Activated CD4-positive, alpha-beta T cell treated with anti-CD3 and anti-CD28 coated beads for 36 hours (primary cell): ENCODE data around the gene OSBP. TPM values are rescaled to one million over a fixed set of nuclear protein-coding genes. Genes with fewer than 3 reads are reported as not detected.
"Not testable (repeated sequence)": the region's sequence is repeated elsewhere in the genome, so short reads cannot be mapped to it uniquely, and the experiment has no call there.

Source experiments
- ATAC-seq: fragments of 200-7000 bp; cut with Tn5 transposase; one replicate; pipeline ENCODE4 v1.10.0; 2021; ENCODE audit warnings: mild to moderate bottlenecking, moderate library complexity
- CTCF ChIA-PET: fragments of 350-600 bp; sonication (Branson Sonifier 250); formaldehyde crosslinking; loops from one replicate; lab custom pipeline; 2021; ENCODE audit warnings: antibody characterized with exemption; lab: Charles Lee
- POLR2A ChIA-PET: fragments of 350-600 bp; sonication (Branson Sonifier 250); formaldehyde crosslinking; loops from one replicate; lab custom pipeline; 2021; ENCODE audit warnings: antibody characterized with exemption, inconsistent platforms; lab: Charles Lee
- DNase-seq: peaks from one replicate; pipeline ENCODE4 v3.0.0-alpha.2; 2020
- H3K27ac Mint-ChIP-seq: one replicate; pipeline ENCODE4 v1.8.0; 2021; ENCODE audit warnings: mixed read lengths
- H3K27me3 Mint-ChIP-seq: one replicate; pipeline ENCODE4 v1.8.0; 2021; ENCODE audit warnings: mixed read lengths
- H3K36me3 Mint-ChIP-seq: one replicate; pipeline ENCODE4 v1.8.0; 2021; ENCODE audit warnings: low read depth, mixed read lengths
- H3K4me1 Mint-ChIP-seq: one replicate; pipeline ENCODE4 v1.8.0; 2021; ENCODE audit warnings: mixed read lengths
- H3K4me3 Mint-ChIP-seq: one replicate; pipeline ENCODE4 v1.8.0; 2021; ENCODE audit warnings: mild to moderate bottlenecking, moderate library complexity, mixed read lengths
- H3K9me3 Mint-ChIP-seq: one replicate; pipeline ENCODE4 v1.8.0; 2021; ENCODE audit warnings: low read depth, mixed read lengths
- intact Hi-C, 2 experiments: fragments of 100-400 bp; cut with DNase I in 1 of 2; cut with micrococcal nuclease in 1 of 2; formaldehyde crosslinking; loops; one replicate each; pipeline versions ENCODE4 v1.14.2 to v1.15.1; 2022 to 2024; cut with DNase I, micrococcal nuclease
- total RNA-seq, 2 experiments: library from RNA; stranded (reverse); gene quantifications; one replicate each; pipeline ENCODE4 v1.2.3, GENCODE V29; 2021

The OSBP gene
- total RNA-seq, 2 experiments from 2014 or later = 37.9 to 44.2 TPM

DNA sequence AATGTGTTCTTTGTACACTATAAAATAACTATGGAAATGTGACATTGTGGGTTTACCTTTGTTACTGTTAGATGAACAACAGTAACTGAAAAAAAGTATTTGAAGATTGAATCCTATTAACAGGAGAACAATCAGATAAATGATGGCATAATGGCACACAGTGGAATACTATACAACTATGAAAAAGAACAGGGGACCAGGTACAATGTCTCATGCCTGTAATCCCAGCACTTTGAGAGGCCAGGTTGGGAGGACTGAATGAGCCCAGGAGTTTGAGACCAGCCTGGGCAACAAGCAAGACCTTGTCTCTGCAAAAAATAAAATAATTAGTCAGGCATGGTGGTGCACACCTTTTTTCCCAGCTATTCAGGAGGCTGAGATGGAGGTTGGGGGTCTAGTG lies 14.4 kb upstream of the OSBP start:
- POLR2A ChIA-PET = interaction anchor here (0.7 kb wide), 1 partner anchor 15 kb away, joined by 3 read pairs; no protein-coding TSS in a partner anchor
- no peak for ATAC-seq
- CTCF ChIA-PET = interaction anchor here (1.2 kb wide), 1 partner anchor 52 kb away, joined by 3 read pairs; no protein-coding TSS in a partner anchor

DNA sequence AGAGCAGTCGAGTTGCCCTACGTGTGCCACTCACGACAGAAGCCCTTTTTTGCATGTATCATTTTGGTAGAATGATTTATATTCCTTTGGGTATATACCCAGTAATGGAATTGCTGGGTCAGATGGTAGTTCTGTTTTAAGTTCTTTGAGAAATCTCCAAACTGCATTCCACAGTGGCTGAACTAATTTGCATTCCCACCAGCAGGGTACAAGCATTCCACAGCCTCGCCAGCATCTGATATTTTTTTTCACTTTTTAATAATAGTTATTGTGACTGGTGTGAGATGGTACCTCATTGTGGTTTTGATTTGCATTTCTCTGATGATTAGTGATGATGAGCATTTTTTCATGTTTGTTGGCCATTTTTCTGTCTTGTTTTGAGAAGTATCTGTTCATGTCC lies 11.4 kb upstream of the OSBP start:
- intact Hi-C loops, H3K4me3 Mint-ChIP-seq, DNase-seq, H3K27ac Mint-ChIP-seq, H3K4me1 Mint-ChIP-seq, CTCF ChIA-PET, POLR2A ChIA-PET, H3K9me3 Mint-ChIP-seq, H3K27me3 Mint-ChIP-seq, ATAC-seq: not testable (repeated sequence)
- H3K36me3 Mint-ChIP-seq = peaks cover 14% of the 10 kb centered on the region

More for the DNA sequence above, 14.4 kb upstream of the OSBP start:
- Mint-ChIP-seq H3K27ac (no peak overlapping the region), H3K4me1 (no peaks in the 10 kb centered on the region), H3K27me3 (no peaks in the 10 kb centered on the region), H3K4me3 (no peak overlapping the region), H3K36me3 (peaks cover 16% of the 10 kb centered on the region), H3K9me3 (no peaks in the 10 kb centered on the region)
- no peak for DNase-seq
- intact Hi-C loops = no loop called here

GRCh38 chr11:59625703-59626102 lies 10.1 kb upstream of the OSBP start:
- no peak for DNase-seq
- ChIA-PET CTCF (no interaction called here), POLR2A (no interaction called here)
- no peaks in the 10 kb centered on the region for H3K9me3 Mint-ChIP-seq
- H3K4me3 Mint-ChIP-seq = no peak overlapping the region
- H3K36me3 Mint-ChIP-seq = peaks cover 8% of the 10 kb centered on the region
- no peaks in the 10 kb centered on the region for H3K27me3 Mint-ChIP-seq
- ATAC-seq = no peak
- no peaks in the 10 kb centered on the region for H3K4me1 Mint-ChIP-seq
- H3K27ac Mint-ChIP-seq = no peak overlapping the region
- intact Hi-C loops = no loop called here

DNA sequence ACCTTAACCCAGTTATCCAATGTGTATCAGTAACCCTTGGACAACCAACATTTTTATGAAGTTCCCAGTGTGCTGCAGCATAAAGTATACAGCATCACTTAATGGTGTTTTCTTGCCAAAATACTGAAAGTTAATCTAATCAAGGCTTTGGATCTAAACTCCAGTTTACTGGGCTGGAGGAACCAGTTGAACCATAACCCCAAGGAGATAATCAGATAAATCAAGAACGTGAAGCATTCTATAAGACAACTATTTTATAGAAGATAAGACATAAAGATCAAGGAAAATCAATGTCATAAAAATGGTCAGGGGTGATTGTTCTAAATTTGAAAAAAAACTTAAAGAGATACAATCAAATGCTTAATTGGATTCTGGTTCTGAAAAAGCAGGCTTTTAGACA lies 2.3 kb upstream of the OSBP start:
- no peak overlapping the region for H3K27ac Mint-ChIP-seq
- DNase-seq (no peak), ATAC-seq (no peak)
- no peaks in the 10 kb centered on the region for H3K27me3 Mint-ChIP-seq
- intact Hi-C loops = loop anchor here (5.0 to 10.0 kb wide), 6 partner anchors 139 to 1951 kb away; partner anchors contain the start of genes FAM111A (in 1 of the 2), LPXN (in 1 of the 2), MRPL16 (in 1 of the 2) and STX3 (in 1 of the 2)
- no peaks in the 10 kb centered on the region for H3K9me3 Mint-ChIP-seq
- H3K4me3 Mint-ChIP-seq = no peak overlapping the region
- H3K4me1 Mint-ChIP-seq = peaks cover 23% of the 10 kb centered on the region
- ChIA-PET POLR2A (interaction anchor here (2.2 kb wide), 1 partner anchor 51 kb away, joined by 18 read pairs; the partner anchor contains the start of gene PATL1), CTCF (interaction anchor here (0.9 to 1.8 kb wide), 8 partner anchors 9 to 137 kb away, joined by 3 to 5 read pairs (median 4); partner anchors contain the start of gene PATL1)
- peaks cover 15% of the 10 kb centered on the region for H3K36me3 Mint-ChIP-seq

GRCh38 chr11:59616396-59616982 lies 915 bp upstream of the OSBP start:
- Mint-ChIP-seq H3K9me3 (no peaks in the 10 kb centered on the region), H3K27me3 (no peaks in the 10 kb centered on the region), H3K4me1 (peaks cover 37% of the 10 kb centered on the region), H3K27ac (peak overlapping the region; percentile 96), H3K36me3 (peaks cover 24% of the 10 kb centered on the region), H3K4me3 (peak overlapping the region; percentile 99)
- DNase-seq (peak; percentile 98), ATAC-seq (no peak)
- intact Hi-C loops = loop anchor here (1.0 to 10.0 kb wide), 8 partner anchors 53 to 1949 kb away; partner anchors contain the start of genes PATL1 (in 2 of the 2), FAM111A (in 1 of the 2), LPXN (in 1 of the 2) and MRPL16 (in 1 of the 2)
- ChIA-PET POLR2A (interaction anchor here (0.7 to 2.2 kb wide), 8 partner anchors 12 to 1039 kb away, joined by 3 to 18 read pairs (median 4); partner anchors contain the start of genes MRPL16 and PATL1), CTCF (interaction anchor here (0.7 to 1.8 kb wide), 5 partner anchors 30 to 324 kb away, joined by 3 to 4 read pairs (median 4); no protein-coding TSS in a partner anchor)

DNA sequence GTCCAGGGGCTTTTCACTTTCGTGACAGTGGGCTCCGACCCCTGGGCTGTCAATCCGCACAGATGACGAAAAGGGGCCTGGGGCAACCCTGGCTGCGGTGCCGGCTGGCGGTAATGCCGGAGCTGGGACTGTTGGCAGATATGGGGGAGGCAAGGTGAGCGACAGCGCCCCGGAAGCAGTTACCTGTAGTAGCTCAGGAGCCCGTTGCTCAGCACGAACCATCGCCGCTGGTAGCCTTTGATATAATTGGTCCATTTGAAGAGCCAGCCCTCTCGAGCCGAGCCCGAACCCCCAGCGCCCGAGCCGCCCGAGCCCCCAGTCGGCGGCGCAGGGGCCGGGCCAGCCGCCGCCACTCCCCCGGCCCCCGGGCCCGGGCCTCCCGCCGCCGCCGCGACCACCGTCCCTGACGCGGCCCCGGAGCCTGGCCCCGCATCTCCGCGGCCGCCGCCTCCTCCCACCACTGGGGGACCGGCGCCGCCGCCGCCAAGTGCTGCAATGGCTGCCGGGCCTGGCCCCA lies 396 bp downstream of the OSBP start:
- peak; percentile 76 for DNase-seq
- peak; percentile 3 for ATAC-seq

DNA sequence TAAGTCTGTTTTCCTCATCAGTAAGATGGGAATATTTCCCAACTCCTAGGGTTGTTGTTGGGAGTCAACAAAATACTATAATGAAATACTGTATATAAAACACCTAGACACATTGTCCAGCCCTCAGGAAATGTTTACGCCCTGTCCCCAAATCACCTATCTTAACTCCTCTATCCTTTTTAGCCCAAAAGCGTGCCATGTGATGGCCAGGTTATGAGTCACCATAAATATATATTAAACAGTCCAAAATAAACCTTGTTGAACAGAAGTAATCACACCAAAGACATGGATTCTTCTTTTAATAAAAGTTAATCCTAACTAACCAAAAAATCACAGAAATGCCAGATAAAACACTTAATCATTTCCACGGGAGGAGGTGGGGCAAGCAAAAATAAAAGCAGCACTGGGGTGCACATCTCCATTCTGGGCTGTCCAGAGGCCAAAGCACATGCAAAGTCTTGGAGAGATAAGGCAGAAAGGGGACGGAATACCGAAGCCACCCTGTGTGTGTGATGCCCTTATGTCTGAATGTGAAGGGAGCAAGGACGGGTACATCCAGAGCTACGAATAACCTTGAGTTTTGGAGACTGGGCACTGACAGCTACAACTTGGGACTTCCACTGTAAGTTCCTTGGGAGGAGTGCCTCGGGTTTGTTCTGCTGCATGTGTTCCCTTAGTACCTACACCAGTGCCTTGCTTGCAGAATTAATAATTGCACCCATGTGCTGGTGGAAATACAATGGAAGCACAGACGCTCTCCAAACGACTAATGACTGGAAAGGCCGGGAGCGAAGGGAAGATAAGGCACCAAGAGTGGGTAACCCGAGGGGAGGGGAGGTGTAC lies 1.1 kb downstream of the OSBP start:
- intact Hi-C loops = loop anchor here (1.0 to 10.0 kb wide), 11 partner anchors 48 to 1947 kb away; partner anchors contain the start of genes MRPL16 (in 2 of the 2), FAM111A (in 1 of the 2), LPXN (in 1 of the 2) and STX3 (in 1 of the 2)
- Mint-ChIP-seq H3K4me3 (peak overlapping the region; percentile 99), H3K4me1 (peaks cover 49% of the 10 kb centered on the region), H3K27me3 (no peaks in the 10 kb centered on the region), H3K36me3 (peaks cover 34% of the 10 kb centered on the region), H3K9me3 (no peaks in the 10 kb centered on the region), H3K27ac (peak overlapping the region; percentile 94)
- ChIA-PET CTCF (interaction anchor here (1.3 to 1.6 kb wide), 2 partner anchors 32 to 54 kb away, joined by 4 to 6 read pairs; no protein-coding TSS in a partner anchor), POLR2A (interaction anchor here (0.6 to 0.8 kb wide), 2 partner anchors 15 to 78 kb away, joined by 3 read pairs; no protein-coding TSS in a partner anchor)
- DNase-seq (peak; percentile 7), ATAC-seq (no peak)

More for the DNA sequence above, 396 bp downstream of the OSBP start:
- Mint-ChIP-seq H3K9me3 (no peaks in the 10 kb centered on the region), H3K4me3 (peak overlapping the region; percentile 99), H3K4me1 (peaks cover 46% of the 10 kb centered on the region), H3K36me3 (peaks cover 28% of the 10 kb centered on the region), H3K27ac (peak overlapping the region; percentile 94), H3K27me3 (no peaks in the 10 kb centered on the region)
- POLR2A ChIA-PET = interaction anchor here (0.6 to 1.4 kb wide), 7 partner anchors 10 to 1038 kb away, joined by 3 to 5 read pairs (median 3); no protein-coding TSS in a partner anchor
- intact Hi-C loops = loop anchor here (1.0 to 10.0 kb wide), 11 partner anchors 49 to 1948 kb away; partner anchors contain the start of genes MRPL16 (in 2 of the 2), FAM111A (in 1 of the 2), LPXN (in 1 of the 2) and STX3 (in 1 of the 2)
- CTCF ChIA-PET = interaction anchor here (1.3 to 1.6 kb wide), 4 partner anchors 31 to 304 kb away, joined by 3 to 6 read pairs (median 4); no protein-coding TSS in a partner anchor

DNA sequence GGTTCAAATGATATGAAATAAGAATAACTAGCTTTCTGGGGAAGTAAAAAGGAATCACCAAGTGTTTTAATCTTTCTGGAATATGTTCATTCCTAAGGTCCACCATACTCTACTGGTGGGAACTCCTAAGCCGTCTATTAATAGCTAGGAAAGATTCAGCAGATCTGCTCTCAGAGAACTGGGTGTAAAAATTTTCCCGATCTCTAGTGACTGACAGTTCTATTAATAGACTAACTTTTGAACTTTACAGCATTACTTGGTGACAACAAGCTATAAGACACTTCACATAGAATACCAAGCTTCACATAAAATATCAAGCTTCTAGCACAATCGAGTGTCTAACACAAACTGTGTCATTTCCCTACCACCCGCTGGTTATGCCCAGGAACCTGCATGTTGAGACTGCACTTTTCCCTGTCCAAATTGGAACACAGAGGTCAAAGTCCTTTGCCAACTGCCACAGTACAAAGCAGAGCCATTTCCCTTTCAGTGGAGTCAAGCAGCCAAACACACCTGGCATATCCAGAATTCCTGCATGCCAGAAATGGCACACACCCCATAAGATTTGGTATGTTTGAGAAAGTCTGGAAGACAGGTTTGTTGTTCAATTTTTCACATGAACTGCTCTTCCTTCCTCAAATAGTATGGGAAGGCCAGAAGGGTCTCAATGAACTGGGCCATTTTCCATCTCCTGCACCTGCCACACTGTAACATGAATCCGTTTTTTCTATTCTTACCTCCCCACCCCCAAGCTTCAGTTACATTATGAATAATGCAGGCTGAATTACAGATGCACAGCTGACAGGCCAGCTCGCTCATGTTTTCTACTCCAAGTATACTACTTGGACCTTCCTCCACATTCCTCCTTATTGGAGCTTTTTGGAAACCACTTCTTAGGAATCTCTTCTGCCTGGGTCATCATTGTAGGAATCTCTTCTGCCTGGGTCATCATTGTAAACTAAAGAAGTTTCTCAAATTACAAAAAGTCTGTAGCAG lies 3.7 kb downstream of the OSBP start:
- DNase-seq (no peak), ATAC-seq (no peak)
- intact Hi-C loops = loop anchor here in 1 of 2 experiments (10.0 kb wide), 1 partner anchor 1553 kb away; the partner anchor contains the start of gene VPS37C
- Mint-ChIP-seq H3K27ac (peak overlapping the region; percentile 44), H3K4me1 (peaks cover 49% of the 10 kb centered on the region), H3K36me3 (peaks cover 58% of the 10 kb centered on the region), H3K27me3 (no peaks in the 10 kb centered on the region), H3K9me3 (no peaks in the 10 kb centered on the region), H3K4me3 (no peak overlapping the region)
- CTCF ChIA-PET = interaction anchor here (0.6 to 1.5 kb wide), 6 partner anchors 12 to 476 kb away, joined by 3 to 5 read pairs (median 4); no protein-coding TSS in a partner anchor
- POLR2A ChIA-PET = interaction anchor here (0.5 to 0.9 kb wide), 3 partner anchors 9 to 62 kb away, joined by 3 to 9 read pairs (median 3); no protein-coding TSS in a partner anchor

- peak overlapping the region; percentile 25 for H3K27ac Mint-ChIP-seq
- intact Hi-C loops = loop anchor here in 1 of 2 experiments (10.0 kb wide), 1 partner anchor 1555 kb away; the partner anchor contains the start of gene VPS37C
- DNase-seq = peak; percentile 62
- H3K4me3 Mint-ChIP-seq = no peak overlapping the region
- ChIA-PET CTCF (interaction anchor here (1.0 to 1.5 kb wide), 3 partner anchors 14 to 44 kb away, joined by 5 read pairs; no protein-coding TSS in a partner anchor), POLR2A (interaction anchor here (1.1 kb wide), 1 partner anchor 52 kb away, joined by 19 read pairs; no protein-coding TSS in a partner anchor)
- H3K36me3 Mint-ChIP-seq = peaks cover 64% of the 10 kb centered on the region
- peak; percentile 54 for ATAC-seq
- peaks cover 47% of the 10 kb centered on the region for H3K4me1 Mint-ChIP-seq
- H3K27me3 Mint-ChIP-seq = no peaks in the 10 kb centered on the region
- no peaks in the 10 kb centered on the region for H3K9me3 Mint-ChIP-seq
These were observed 5.3 kb downstream of the OSBP start for GRCh38 chr11:59610289-59610688.
